HepG2 (cell line): Measurements from ENCODE around the gene PRKAG1. TPM values are rescaled to one million over a fixed set of nuclear protein-coding genes. Genes with fewer than 3 reads are reported as not detected.
A peak's percentile ranks its signal among the peaks of the same experiment; 100 is the strongest.

Source experiments
- AGO2 ChIP-seq: fragments of 200-400 bp; formaldehyde crosslinking; optimal IDR thresholded peaks from 2 replicates; pipeline ENCODE3; 2017; ENCODE audit warnings: mild to moderate bottlenecking, low read depth, low read length, moderate library complexity
- ATF7 ChIP-seq, 2 experiments: fragments of 450-650 bp in 1 of 2; sonication (generic) in 1 of 2; formaldehyde crosslinking in 1 of 2; IDR thresholded peaks; 2 replicates each; pipeline versions ENCODE4 v1.4.0 to v1.6.1; 2016 to 2020; ENCODE audit warnings: antibody characterized with exemption in 1 of 2, mild to moderate bottlenecking in 1 of 2, missing genetic modification reagents in 1 of 2
- BATF2 ChIP-seq: sonication (generic); formaldehyde crosslinking; IDR thresholded peaks from 2 replicates; pipeline ENCODE4 v1.8.0; 2022; ENCODE audit warnings: mild to moderate bottlenecking, missing genetic modification reagents, moderate library complexity
- BORCS8-MEF2B ChIP-seq: sonication (generic); formaldehyde crosslinking; IDR thresholded peaks from 2 replicates; pipeline ENCODE4 v1.8.0; 2022; ENCODE audit warnings: mild to moderate bottlenecking, missing genetic modification reagents
- CSRNP1 ChIP-seq: sonication (generic); formaldehyde crosslinking; IDR thresholded peaks from 2 replicates; pipeline ENCODE4 v1.8.1; 2023; ENCODE audit warnings: mild to moderate bottlenecking, missing genetic modification reagents
- DNMT1 ChIP-seq: sonication (generic); formaldehyde crosslinking; IDR thresholded peaks from 2 replicates; pipeline ENCODE4 v1.5.1; 2020; ENCODE audit warnings: mild to moderate bottlenecking, missing genetic modification reagents
- GABPB1 ChIP-seq: IDR thresholded peaks from 2 replicates; pipeline ENCODE4 v1.6.1; 2016; ENCODE audit warnings: mild to moderate bottlenecking, missing genetic modification reagents, moderate library complexity, missing compliant biosample characterization
- HBP1 ChIP-seq: IDR thresholded peaks from 2 replicates; pipeline ENCODE4 v1.6.1; 2016; ENCODE audit warnings: low read depth, control low read depth
- KDM4B ChIP-seq: sonication (generic); formaldehyde crosslinking; IDR thresholded peaks from 2 replicates; pipeline ENCODE4 v1.4.0; 2020; ENCODE audit warnings: missing genetic modification reagents
- POLR2A ChIP-seq, 2 experiments: IDR thresholded peaks; 2 replicates each; pipeline ENCODE4 v1.6.1; 2011; ENCODE audit warnings: low read depth in 2 of 2, low read length in 2 of 2, mild to moderate bottlenecking in 1 of 2, moderate library complexity in 1 of 2; ENCODE audit not compliant: insufficient read depth in 1 of 2
- RXRA ChIP-seq: sonication (generic); formaldehyde crosslinking; IDR thresholded peaks from 2 replicates; pipeline ENCODE4 v1.5.1; 2020; ENCODE audit warnings: missing genetic modification reagents
- SIX1 ChIP-seq: sonication (generic); formaldehyde crosslinking; IDR thresholded peaks from 2 replicates; pipeline ENCODE4 v1.4.0; 2020; ENCODE audit warnings: missing genetic modification reagents, borderline replicate concordance
- THYN1 ChIP-seq: sonication (generic); formaldehyde crosslinking; IDR thresholded peaks from 2 replicates; pipeline ENCODE4 v1.8.1; 2023; ENCODE audit warnings: low read depth, mild to moderate bottlenecking, moderate library complexity, missing genetic modification reagents, borderline replicate concordance
- TRIM22 ChIP-seq: fragments of 450-650 bp; IDR thresholded peaks from 2 replicates; pipeline ENCODE4 v1.6.1; 2017
- ZBTB25 ChIP-seq: IDR thresholded peaks from 2 replicates; pipeline ENCODE4 v1.6.1; 2018; ENCODE audit warnings: missing genetic modification reagents
- ZHX1 ChIP-seq: sonication (generic); formaldehyde crosslinking; IDR thresholded peaks from 2 replicates; pipeline ENCODE4 v1.8.1; 2022; ENCODE audit warnings: low read depth, mild to moderate bottlenecking, missing genetic modification reagents
- ZKSCAN8 ChIP-seq: IDR thresholded peaks from 2 replicates; pipeline ENCODE4 v1.6.1; 2016; ENCODE audit warnings: borderline replicate concordance, missing genetic modification reagents, missing compliant biosample characterization
- ZMAT3 ChIP-seq: sonication (generic); formaldehyde crosslinking; conservative IDR thresholded peaks from 2 replicates; pipeline ENCODE4 v1.7.0; 2021; ENCODE audit warnings: missing genetic modification reagents
- ZNF577 ChIP-seq: sonication (generic); formaldehyde crosslinking; IDR thresholded peaks from 2 replicates; pipeline ENCODE4 v1.4.0; 2020; ENCODE audit warnings: mild to moderate bottlenecking, low read depth, missing genetic modification reagents, borderline replicate concordance
- ZNF792 ChIP-seq: IDR thresholded peaks from 2 replicates; pipeline ENCODE4 v1.6.1; 2016
- polyA plus RNA-seq, 8 experiments: library from polyadenylated mRNA; depleted of rRNA in 3 of 8; stranded (reverse) in 7 of 8; unstranded in 1 of 8; fragments of >200 nt; fragmentation: Illumina TruSeq in 4 of 8; extraction: Trizol in 4 of 8; gene quantifications; 2 replicates each; pipeline versions ENCODE4 v1.2.1 to v1.2.3, GENCODE V29; 2011 to 2016; ENCODE audit warnings: low read depth in 4 of 8, missing spikeins in 1 of 8, mixed read lengths in 1 of 8; ENCODE audit not compliant: insufficient read depth in 1 of 8
- total RNA-seq, 5 experiments: library from RNA; depleted of rRNA; stranded (reverse); fragments of >200 nt; fragmentation: Illumina TruSeq; extraction: Trizol; gene quantifications; 2 replicates each; pipeline ENCODE4 v1.2.3, GENCODE V29; 2016; ENCODE audit warnings: low read depth in 1 of 5

Gene PRKAG1
- total and polyA plus RNA-seq, 2 of the 13 experiments (the other 11 are each of a cell fraction or from before 2014, with no cell fraction given) = 26.1 to 32.8 TPM

GRCh38 chr12:48996794-48997718 lies 21.5 kb downstream of the PRKAG1 start (continued):
- TF ChIP-seq TRIM22 (no peak), ZBTB25 (no peak), HBP1 (CRISPR knock-in tag) (no peak), RXRA (no peak), GABPB1 (CRISPR knock-in tag) (peak; percentile 51; the same call in 1 of the 2 replicates), THYN1 (no peak), KDM4B (CRISPR knock-in tag) (no peak), ZNF577 (CRISPR knock-in tag) (no peak), CSRNP1 (CRISPR knock-in tag) (no peak), DNMT1 (no peak), ZNF792 (no peak), BATF2 (CRISPR knock-in tag) (no peak), ZMAT3 (CRISPR knock-in tag) (no peak), POLR2A (IDR thresholded peaks at IDR 0.05; ENCODE audit: insufficient read depth in 1 of 2, low read depth in 2 of 2, low read length in 2 of 2) (no peak), ZHX1 (CRISPR knock-in tag) (no peak), AGO2 (no peak), ATF7 (IDR thresholded peaks at IDR 0.05) (no peak), ATF7 (CRISPR knock-in tag; IDR thresholded peaks at IDR 0.05) (no peak), BORCS8-MEF2B (no peak; the same call in 1 of the 2 replicates), SIX1 (CRISPR knock-in tag) (no peak), ZKSCAN8 (CRISPR knock-in tag) (0 out of 2 replicates have a peak, but pooled peaks have one; percentile 37)
